A549 treated with AZD9567 at 1 μM for 4 hours (cell line): ENCODE measurements around the gene GIMAP1. TPM values are rescaled to one million over a fixed set of nuclear protein-coding genes. Genes with fewer than 3 reads are reported as not detected.

ENCODE experiments used
- total RNA-seq: library from RNA; stranded (reverse); fragments of 200-300 nt; extraction: Qiagen RNA extraction; gene quantifications from 5 replicates; pipeline ENCODE4 v1.2.3, GENCODE V29; 2022; ENCODE audit not compliant: insufficient read depth

GIMAP1 gene
- total RNA-seq = not detected in 5 replicates

DNA sequence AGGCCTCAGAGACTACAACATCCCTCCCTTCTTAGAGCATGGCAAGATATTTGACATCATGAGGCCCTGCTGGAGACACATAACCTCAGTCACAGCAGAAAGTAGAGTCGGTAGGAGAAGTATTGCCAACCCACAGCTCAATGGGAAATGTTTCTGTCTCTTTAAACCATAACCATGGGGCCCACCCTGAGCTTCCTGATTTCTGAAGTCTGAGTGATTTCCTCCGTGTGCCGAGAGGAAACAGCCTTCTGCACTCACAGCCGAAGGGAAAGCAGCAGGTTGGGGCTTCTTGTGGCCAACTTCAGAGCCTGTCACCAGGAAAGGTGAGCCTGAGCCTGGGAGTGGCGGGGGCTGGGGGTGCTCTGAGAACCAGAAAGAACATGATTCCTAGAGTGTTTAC is at the start of gene GIMAP1:
TSS of gene GIMAP1 (plus strand) at position 246 of the 400 bp plus-strand sequence. CDS start 2,435 bp downstream, outside the sequence.

GRCh38 chr7:150685219-150686029 is 31.0 kb upstream of the GIMAP1 start, which contains the start of gene GIMAP2:
Gene GIMAP2, plus strand, starts transcription at chr7:150685706. Its CDS starts 1,354 bp downstream, at chr7:150687060.

DNA sequence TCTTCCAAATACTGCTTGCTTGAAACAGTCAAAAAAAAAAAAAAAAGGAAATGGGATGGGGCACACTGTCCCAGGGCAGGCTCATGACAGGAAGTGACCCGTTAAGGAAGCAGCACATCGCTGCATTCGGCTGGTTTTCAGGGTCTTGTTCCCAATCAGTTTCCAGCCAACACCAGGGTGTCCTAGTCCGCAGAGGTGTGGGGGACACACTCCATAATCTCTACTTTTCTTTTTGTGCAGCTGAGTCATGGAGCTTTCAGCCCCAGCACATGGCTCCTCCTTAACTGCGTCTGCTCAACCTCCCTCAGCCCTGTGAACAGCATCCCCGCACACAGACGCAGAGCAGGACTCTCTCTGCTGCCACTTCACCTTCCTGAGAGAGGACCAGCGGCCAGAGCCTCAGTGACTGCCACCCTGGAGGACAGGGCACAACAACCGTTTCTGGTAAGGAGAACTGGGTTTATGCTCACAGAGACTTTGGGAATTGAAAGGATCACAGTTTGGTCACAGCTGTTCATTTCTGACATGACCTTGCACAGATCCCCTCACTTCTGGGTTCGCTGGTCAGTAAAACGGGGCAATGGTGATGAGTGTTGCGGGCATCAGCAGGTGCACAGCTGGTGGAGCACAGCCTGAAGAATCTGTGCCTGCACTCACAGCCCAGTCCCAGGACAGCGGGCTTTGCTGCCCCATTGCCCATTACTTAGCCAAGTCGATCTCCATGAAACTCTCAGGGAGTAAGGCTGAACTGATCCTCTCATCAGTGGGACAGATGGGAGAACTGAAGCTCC is 21.0 kb downstream of the GIMAP1 start, which contains the start of gene GIMAP5:
TSS of gene GIMAP5 (plus strand) at position 154 of the 791 bp plus-strand sequence. CDS start 3,467 bp downstream, outside the sequence.

Other genes with a start within 250 kb of the GIMAP1 start
- not detected in 5 replicates for gene GIMAP7, start 201.7 kb upstream of the GIMAP1 start, total RNA-seq
- gene GIMAP4, start 149.2 kb upstream of the GIMAP1 start, total RNA-seq = not detected in 5 replicates
- 0.02 TPM in 1 of 5 replicates, not detected in the others for gene GIMAP6, start 84.2 kb upstream of the GIMAP1 start, total RNA-seq
- not detected in 5 replicates for gene GIMAP2, start 30.9 kb upstream of the GIMAP1 start, total RNA-seq
- 0.05 TPM in 1 of 5 replicates, not detected in the others for gene GIMAP5, start 20.8 kb downstream of the GIMAP1 start, total RNA-seq
- gene TMEM176B, start 83.8 kb downstream of the GIMAP1 start, total RNA-seq = 0.14 to 0.24 TPM in 2 of 5 replicates, not detected in the others
- gene TMEM176A, start 84.2 kb downstream of the GIMAP1 start, total RNA-seq = 0.19 TPM in 1 of 5 replicates, not detected in the others
- 0.03 to 0.07 TPM in 2 of 5 replicates, not detected in the others for gene AOC1, start 135.9 kb downstream of the GIMAP1 start, total RNA-seq